Ecto neural progenitor cell (in vitro differentiated cells): ENCODE results near the gene NFKBIE.

Experiments
- DNase-seq: peaks from one replicate; pipeline ENCODE4 v3.0.0-alpha.2; 2018; ENCODE audit warnings: low spot score

Gene NFKBIE

GRCh38 chr6:44225579-44226325 is 39.6 kb downstream of the NFKBIE start:
- DNase-seq, result no peak

GRCh38 chr6:44224965-44225305 is 40.4 kb downstream of the NFKBIE start:
- DNase-seq, result no peak

DNA sequence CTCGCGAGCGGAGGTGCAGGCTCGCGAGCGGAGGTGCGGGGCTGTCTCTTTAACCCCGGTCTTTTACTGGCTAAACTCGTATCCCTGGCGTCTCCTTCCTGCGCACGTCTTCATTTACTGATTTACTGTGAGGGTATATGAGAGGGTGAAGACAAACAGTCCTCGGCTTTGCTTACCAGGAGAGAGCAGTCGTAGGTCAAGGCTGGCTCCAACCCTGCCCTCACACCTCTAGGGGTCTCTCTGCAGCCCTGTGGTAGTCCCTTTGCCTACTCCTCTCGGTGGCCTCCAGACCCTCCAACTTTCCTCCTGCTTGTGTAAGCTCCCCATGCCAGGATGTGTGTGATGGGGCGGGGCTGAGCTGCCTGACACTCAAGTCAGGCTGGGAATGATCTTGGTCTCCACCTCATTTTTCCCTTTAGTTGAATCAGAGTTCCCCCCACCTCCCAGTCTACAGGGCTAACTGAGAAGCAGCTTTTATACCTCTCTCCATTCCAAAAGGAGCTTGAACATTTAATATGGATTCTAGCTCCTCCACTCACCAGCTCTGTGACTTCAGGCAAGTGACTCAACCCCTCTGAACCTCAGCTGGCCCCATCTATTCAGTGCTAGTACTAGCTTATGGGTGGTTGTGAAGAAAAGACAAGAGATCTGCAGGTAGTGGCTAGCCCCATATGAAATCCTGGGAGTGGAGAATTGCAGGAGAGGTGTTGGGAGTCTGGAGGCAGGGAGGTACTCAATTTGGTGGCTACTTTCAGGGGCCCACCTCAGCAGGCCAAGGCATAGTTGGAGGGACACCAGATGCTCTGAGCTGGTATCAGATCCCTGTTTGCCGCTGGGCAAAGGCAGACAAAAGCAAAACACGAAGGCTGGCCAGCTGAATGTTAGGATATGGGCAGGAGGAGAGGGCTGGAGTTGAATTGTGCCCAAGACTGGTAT is 41.1 kb downstream of the NFKBIE start:
- DNase-seq, result no peak

DNA sequence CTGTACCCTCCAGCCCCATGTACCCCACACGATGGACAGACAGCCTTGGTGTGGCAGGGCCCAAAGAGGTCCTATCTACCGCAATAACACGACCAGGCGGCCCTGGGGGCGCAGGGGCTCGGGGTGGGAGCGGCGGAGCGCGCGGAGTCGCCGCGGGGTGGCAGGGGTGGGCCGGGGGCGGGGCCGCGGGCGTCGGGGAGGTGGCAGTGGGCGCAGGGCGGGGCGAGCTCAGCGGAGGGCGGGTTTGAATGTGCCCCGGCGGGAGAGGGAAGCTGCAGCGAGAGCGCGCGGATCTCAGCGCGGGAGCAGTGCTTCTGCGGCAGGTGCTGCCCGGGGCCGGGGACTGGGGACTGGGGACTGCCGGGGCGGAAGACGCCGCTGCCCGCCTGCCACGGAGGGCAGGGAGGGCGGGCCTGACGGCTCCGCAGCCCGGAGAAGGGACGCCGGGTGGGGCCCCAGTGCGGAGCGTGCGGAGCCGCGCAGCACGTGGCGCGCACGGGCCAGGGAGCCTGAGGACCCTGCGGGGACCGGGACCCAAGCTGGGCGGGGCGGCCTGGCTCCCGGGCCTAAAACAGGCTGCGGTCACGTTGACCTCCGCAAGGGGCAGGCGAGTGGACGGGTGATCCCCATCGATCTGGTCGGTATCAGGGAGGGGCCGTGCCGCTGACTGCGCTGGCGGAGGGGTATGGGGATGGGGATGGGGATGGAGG is 41.9 kb downstream of the NFKBIE start, which contains the start of gene SLC29A1:
SLC29A1 (plus strand) TSS at position 277 of the 710 bp plus-strand sequence. CDS start 3,719 bp downstream, outside the sequence.
- peak; percentile 89 for DNase-seq

DNA sequence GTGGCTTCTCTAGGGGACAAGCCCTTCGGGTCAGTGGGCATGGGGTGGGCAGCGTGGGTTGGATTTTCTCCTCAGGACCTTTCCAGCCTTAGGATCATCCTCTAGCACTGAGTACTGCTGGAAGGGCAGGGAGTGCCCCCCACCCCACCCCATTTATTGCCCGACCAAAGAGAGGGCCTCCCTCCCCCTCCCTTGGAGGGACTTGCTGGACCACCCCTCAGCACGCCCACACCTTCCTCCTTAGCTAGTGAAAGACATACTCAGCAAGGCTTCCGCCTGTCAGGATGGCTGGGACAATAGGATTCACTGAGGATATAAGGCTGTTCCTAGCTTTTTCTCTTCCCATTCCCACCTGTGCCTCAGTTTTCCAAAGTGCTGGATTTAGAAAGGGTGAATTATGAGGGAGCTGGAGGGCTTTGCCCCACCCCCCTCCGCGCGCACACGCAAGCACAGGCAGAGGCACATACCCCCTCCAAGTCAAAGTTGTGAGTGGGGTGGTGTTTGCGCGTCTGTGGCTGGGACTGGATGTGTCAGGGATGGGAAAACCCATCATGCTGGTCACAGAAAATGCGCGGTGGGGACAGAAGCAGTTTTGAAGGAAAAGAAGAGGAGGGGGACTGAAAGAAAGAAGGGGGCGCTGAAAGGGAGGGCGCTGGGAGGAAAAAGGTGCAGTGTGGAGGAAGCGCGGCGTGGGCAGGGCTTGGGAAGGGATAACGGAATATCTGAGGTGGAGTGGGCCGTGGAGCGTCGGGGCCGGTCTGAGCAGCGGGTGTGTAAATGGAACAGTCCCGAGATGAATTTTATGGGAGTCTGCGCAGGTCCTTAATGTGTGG is 42.6 kb downstream of the NFKBIE start:
- DNase-seq, result no peak

DNA sequence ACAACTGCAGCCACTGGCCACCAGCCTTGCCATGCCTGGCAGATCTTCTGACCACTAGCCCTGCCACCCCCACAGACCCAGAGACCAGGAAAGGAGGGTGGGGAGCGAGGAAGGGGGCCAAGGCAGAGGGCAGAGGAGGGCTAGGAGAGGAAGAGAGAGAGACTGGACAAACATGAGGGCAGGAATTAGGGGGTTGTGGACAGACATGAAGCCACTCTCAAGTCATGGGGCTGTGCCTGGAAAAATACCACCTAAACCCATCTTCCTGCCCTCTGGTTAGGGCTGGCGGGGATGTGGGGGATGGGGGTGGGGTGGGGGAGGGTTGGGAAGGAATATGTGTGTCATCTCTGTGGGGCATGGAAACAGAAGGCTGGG is 43.4 kb downstream of the NFKBIE start:
- DNase-seq, result no peak

DNA sequence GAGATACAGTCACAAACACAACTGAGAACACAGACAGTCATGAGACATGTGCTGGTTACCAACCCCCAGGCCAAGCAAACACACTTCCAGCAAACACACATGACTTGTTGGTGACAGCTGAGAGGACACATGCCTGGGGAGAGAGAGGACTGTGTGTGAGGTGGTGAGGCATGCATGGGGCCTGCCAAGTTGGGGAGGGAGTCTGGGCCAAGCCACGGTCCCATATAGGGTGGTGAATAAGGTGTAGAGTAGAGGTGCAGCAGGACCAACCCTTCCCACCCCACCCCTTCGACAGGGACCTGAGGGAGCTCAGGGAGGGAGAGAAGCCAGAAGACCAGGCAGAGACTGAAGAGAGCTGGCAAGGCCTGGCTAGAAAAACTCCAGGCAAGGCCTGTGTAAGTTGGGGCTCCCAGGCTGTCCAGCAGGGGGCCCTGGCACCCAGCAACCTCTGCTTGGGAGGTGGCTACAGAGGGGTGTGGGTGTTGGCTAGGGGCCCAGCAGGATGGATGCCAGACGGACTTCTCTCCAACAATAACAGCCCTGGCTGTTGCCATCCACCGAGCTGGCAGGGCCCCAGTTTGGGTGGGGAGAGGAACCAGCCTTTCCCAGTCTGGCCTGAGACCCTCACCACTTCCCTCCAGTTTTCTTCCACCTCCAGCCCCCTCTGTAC is 43.9 kb downstream of the NFKBIE start:
- peak; percentile 80 for DNase-seq

- DNase-seq, result no peak
These were observed 44.4 kb downstream of the NFKBIE start for GRCh38 chr6:44220913-44221290.

GRCh38 chr6:44219815-44220784 is 45.3 kb downstream of the NFKBIE start:
- DNase-seq, result no peak

GRCh38 chr6:44219053-44219814 is 46.1 kb downstream of the NFKBIE start:
- DNase-seq, result peak; percentile 95

DNA sequence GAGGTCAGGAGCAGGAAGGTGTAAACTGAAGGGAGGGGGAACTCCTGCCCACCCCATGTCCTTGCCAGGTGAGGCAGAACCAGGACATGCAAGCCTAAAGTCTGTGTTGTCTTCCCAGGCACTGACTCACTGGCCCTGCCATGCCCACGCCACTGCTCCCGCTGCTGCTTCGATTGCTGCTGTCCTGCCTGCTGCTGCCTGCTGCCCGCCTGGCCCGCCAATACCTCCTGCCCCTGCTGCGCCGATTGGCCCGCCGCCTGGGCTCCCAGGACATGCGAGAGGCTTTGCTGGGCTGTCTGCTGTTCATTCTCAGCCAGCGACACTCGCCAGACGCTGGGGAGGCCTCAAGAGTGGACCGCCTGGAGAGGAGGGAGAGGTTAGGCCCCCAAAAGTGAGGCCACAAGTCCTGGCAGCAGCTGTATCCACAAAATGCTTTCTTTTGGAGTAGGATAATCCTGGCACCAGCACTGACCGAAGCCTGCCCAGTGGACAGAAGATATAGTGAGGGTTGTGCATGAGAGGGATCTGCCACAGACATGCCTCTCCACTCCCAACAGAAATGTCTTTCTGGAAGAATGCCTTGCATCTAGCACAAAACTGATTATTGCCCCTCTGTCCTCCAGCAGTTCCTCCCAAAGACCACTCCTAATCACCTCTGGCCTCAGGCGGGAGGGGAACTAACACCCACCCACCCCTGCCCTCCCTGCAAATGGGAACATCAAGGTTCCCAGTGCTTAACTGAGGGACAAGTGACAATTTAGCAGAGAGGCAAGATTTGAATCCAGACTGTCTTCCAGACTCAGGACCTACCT is 47.8 kb downstream of the NFKBIE start:
- peak; percentile 71 for DNase-seq

- DNase-seq, result peak; percentile 77
These were observed 48.5 kb downstream of the NFKBIE start, which contains the start of gene MYMX for GRCh38 chr6:44216677-44217331. Gene MYMX (plus strand): TSS chr6:44216926. CDS start chr6:44217472, 546 bp downstream.

DNA sequence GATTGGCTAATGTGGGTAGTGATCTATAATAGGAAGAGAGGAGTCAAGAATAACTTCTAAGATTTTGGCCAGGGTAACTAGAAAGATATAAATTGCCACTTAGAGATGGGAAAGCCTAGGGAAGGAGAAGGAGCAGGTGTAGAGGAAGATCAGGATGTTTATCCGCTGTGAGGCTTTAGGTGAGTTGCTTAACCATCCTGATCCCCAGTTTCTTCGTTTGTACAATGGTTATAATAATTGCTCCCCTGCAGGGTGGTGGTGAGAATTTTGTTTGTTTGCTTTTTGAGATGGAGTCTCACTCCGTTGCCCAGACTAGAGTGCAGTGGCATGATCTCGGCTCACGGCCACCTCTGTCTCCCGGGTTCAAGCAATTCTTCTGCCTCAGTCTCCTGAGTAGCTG is 51.0 kb downstream of the NFKBIE start:
- DNase-seq, result no peak

DNA sequence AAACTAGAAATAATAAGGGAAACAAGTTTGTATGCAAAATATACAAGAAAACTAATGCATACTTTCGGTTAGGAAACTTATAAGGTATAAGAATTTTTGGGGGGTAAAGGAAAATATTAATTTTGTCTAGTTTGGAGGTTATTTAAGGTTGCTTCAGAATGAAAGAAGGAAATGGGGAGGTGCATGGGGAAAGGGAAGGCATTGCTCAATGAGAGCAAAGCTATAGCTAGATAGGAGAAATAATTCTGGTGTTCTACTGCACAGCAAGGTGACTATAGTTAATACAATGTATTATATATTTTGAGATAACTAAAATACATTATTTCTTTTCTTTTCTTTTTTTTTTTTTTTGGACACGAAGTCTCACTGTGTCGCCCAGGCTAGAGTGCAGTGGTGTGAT is 54.1 kb downstream of the NFKBIE start:
- no peak for DNase-seq
